GM21529 (cell line): Measurements from ENCODE around the gene FUCA2.
"Not testable (repeated sequence)": the region's sequence is repeated elsewhere in the genome, so short reads cannot be mapped to it uniquely, and the experiment has no call there.

Experiments used
- ATAC-seq: cut with Tn5 transposase; IDR thresholded peaks from one replicate; pipeline ENCODE4 v1.9.1; 2021; ENCODE audit not compliant: unreplicated experiment

The FUCA2 gene

GRCh38 chr6:143505111-143505510, 6.4 kb downstream of the FUCA2 start:
- peak; percentile 34 for ATAC-seq

GRCh38 chr6:143504369-143504768, 7.2 kb downstream of the FUCA2 start:
- ATAC-seq, result no peak

- no peak for ATAC-seq
Measured at GRCh38 chr6:143501851-143502250, 9.7 kb downstream of the FUCA2 start.

GRCh38 chr6:143498428-143498827, 13.1 kb downstream of the FUCA2 start:
- no peak for ATAC-seq

- no peak for ATAC-seq
Measured at GRCh38 chr6:143496974-143497373, 14.5 kb downstream of the FUCA2 start.

GRCh38 chr6:143490775-143491174, 20.7 kb downstream of the FUCA2 start:
- no peak for ATAC-seq

- ATAC-seq, result no peak
Measured at GRCh38 chr6:143490244-143490643, 21.3 kb downstream of the FUCA2 start.

GRCh38 chr6:143486752-143487151, 24.8 kb downstream of the FUCA2 start:
- no peak for ATAC-seq

- ATAC-seq, result no peak
Measured at GRCh38 chr6:143485967-143486366, 25.6 kb downstream of the FUCA2 start.

- ATAC-seq, result no peak
Measured at GRCh38 chr6:143482593-143482992, 28.9 kb downstream of the FUCA2 start.

- no peak for ATAC-seq
Measured at GRCh38 chr6:143478479-143479062, 32.9 kb downstream of the FUCA2 start.

- ATAC-seq, result no peak
Measured at GRCh38 chr6:143476545-143476944, 35.0 kb downstream of the FUCA2 start.

- no peak for ATAC-seq
Measured at GRCh38 chr6:143471822-143472221, 39.7 kb downstream of the FUCA2 start.

GRCh38 chr6:143468823-143469222, 42.7 kb downstream of the FUCA2 start:
- not testable (repeated sequence) for ATAC-seq

GRCh38 chr6:143468026-143468425, 43.5 kb downstream of the FUCA2 start:
- no peak for ATAC-seq

GRCh38 chr6:143465546-143465945, 46.0 kb downstream of the FUCA2 start:
- no peak for ATAC-seq

- no peak for ATAC-seq
Measured at GRCh38 chr6:143457563-143458359, 53.8 kb downstream of the FUCA2 start.

GRCh38 chr6:143451531-143451930, 60.0 kb downstream of the FUCA2 start:
- no peak for ATAC-seq

GRCh38 chr6:143450453-143451371, 60.8 kb downstream of the FUCA2 start, which contains the start of the genes ADAT2 and PEX3:
ADAT2 (minus strand) TSS chr6:143450695; CDS start chr6:143450658, 37 bp downstream.
PEX3 (plus strand) TSS chr6:143450805; CDS start chr6:143451043, 238 bp downstream.
- ATAC-seq, result peak; percentile 93

- ATAC-seq, result peak; percentile 9
Measured at GRCh38 chr6:143449714-143450452, 61.6 kb downstream of the FUCA2 start.
